22Rv1 (cell line): ENCODE measurements around the gene ZNF366.

Experiments
- CTCF ChIP-seq: fragments of 450-650 bp; IDR thresholded peaks from 2 replicates; pipeline ENCODE4 v1.5.1; 2017; ENCODE audit warnings: mild to moderate bottlenecking
- ZFX ChIP-seq: fragments of 450-650 bp; IDR thresholded peaks from 2 replicates; pipeline ENCODE4 v1.6.1; 2017; ENCODE audit warnings: antibody characterized with exemption, borderline replicate concordance

GRCh38 chr5:72489536-72489935 is 17.7 kb downstream of the ZNF366 start:
- TF ChIP-seq CTCF (no peak), ZFX (no peak)
